ENCODE measurements around the gene LMF1.

Gene LMF1

DNA sequence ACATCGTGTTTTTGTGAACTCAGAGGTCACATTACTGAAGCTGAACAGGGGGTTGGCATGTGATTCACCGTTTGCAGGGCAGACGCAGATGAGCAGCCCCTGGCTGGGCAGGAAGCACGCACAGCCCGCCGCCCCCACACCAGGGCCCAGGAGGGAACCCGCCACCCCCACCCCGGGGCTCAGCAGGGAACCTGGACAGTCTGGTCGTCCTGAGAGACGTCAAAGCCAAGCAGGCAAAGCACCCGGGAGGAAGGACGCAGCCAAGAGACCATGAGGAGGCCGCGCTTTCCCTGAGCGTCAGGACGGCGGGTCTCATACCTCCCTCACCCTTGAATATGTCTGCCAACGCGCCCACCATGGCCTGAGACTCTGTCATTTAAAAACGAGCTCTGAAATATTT lies 60.6 kb downstream of the LMF1 start:
- no peak for DNase-seq

DNA sequence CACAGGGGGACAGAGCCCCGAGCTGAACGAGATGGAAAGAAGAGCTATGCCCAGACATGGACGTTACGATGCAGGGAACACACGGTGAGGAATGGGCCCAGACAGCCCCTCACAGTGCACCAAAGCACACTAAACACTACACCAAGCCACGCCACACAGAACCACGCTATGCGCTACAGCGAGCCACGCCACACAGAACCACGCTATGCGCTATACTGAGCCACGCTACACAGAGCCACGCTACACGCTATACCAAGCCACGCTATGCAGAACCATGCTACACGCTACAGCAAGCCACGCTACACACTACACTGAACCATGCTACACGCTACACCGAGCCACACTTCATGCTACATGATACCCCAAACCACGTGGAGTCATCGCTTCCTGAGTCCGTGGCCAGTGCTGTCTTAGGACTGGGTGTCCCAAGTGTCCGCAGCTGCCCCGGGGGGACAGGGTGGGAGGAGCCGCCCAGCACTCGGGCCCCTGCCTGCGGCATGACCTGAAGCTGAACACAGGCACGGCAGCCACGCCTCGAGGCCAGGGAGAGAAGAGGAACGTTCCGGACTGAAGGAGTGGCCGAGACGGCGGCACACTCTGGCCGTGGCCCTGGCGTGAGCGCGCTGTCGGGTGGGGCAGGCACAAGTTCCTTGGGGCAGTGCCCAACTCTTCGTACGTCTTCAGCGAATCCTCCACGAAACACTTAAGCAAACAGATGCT lies 61.3 kb downstream of the LMF1 start:
- DNase-seq, result no peak

DNA sequence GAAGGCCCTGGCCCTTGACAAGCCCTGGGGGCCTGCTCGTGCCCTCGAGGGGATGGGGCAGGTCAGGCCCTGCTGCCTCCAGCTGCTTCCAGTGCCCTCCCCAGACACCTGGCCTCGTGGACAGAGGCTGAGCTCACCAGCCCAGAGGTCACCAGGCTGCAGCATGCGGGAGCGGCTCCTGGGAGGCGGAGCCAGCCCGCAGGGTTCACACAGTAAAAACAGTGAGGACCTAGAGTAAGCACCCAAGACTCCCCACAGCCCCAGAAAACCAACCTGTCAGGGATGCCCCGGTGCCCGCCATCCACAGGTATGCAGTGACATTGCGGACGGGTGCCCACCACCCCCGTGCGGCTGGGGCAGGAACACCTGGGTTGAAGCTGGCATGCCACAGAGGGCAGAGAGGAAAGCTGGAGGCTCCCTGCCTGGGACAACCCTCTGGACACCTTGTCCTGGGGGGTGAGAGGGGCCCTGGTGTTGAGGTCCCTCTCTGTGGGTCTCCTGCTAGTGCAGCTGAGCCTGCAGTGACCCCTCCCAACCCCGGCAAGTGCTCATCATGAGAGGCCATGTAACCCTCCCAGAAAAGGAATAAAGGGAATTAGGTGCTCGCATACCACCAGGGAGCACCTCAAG lies 62.1 kb downstream of the LMF1 start:
- no peak for DNase-seq

DNA sequence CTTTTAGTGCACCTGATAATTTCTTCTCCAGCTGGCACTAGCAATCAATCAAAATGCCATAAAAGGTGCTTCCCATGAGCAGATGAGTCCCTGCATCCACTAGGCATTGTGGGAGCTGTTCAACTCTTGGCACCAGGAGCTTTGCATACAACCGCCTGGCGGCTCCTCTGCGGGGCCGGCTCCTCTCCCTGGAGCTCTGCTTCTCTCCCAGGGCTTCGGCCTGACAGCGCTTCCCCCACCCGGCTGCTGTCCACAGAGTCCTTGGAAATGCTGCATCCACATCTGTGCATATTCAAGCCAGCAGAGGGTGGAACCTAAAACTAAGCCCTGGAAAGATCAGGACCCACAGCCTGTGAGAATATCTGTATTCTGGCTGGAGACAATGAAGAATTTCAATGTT lies 62.9 kb downstream of the LMF1 start:
- DNase-seq, result no peak

DNA sequence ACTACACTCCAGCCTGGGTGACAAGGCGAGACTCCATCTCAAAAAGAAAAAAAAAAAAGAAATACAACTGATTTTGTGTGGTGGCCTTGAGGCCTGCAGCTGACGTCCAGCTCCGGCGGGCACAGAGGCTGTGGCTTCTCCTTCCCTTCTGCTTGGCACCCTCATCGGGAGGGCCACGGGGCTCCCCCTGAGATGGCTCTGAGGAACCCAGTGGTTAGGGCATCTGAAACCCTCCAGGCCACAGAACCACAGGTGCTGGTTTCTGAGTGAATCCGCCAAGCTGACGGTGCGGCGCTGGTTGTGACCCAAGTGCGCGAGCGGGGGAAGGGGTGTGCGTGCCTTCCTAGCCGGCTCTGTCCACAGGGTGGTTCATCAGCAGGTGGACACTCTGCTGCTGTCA lies 63.4 kb downstream of the LMF1 start:
- DNase-seq, result no peak

DNA sequence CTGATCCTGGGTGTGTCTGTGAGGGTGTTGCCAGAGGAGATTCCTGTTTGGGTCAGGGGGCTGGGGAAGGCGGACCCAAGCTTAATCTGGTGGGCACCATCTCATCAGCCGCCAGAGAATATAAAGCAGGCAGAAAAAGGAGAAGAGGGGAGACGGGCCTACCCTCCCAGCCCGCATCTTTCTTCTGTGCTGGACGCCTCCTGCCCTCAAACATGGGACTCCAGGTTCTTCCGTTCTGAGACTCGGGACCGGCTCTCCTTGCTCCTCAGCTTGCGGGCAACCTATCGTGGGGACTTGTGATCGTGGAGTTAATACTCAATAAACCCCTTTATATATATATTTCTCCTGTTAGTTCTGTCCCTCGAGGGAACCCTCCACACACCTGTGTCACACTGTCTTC lies 64.5 kb downstream of the LMF1 start:
- no peak for DNase-seq

DNA sequence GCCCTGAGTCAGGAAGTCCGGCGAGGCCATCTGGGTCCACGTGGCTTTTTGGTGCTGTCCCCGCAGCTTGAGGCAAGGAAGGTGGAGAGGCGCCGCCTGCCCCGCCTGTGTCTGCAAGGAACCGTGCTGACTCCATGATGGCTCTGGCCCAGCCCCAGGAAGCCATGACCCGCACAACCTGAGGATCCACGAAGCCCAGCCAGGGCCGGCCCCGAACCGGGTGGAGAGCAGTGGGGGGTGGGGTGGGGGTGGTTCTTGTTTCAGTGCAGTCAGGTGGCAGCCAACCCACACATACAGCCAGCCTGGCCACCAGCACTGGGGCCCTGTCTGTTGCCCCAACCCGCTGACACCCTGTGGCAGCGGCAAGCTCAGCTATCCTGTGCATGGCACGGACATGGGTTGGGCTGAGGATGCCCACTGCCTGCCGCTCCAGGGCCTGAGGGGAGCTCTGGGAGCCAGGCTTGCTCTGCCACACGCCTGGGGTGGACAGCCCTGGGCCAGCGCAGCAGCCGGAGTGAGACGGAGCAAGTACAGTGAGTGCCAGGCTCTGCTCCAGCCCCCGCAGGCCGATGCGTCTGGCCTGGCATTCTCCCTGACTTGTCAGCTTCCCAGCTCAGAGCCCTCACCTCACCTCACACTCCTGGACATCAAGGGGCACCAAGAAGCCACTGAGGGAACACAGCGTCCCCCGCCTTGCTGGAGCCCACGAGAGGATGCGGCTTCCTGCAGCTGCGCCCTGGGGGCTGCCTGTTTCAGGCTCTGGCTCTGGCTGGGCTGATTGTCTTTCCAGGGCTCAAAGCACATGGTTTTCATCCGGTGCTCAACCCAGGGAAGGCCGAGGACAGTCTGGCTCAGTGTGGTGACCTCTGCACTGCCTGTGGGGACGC lies 68.8 kb downstream of the LMF1 start:
- no peak for DNase-seq

DNA sequence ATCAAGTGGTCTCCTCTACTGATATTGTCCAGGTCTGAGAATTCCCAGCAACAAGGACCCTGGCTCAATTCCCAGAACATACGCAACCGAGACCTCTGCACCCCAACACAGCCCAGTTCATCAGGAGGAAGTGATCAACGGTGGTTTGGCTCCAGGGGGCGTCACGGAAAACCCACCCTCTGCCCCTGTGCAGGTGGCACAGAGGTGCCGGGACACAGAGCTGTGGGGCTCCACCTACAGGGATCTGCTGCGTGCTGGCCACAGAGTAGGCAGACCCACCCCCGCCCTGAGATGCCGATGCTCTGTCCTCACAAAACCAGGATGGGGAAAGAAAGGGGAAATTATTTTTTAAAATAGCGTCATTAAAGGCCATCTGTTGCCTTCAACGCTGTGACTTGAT lies 69.6 kb downstream of the LMF1 start:
- DNase-seq, result no peak

DNA sequence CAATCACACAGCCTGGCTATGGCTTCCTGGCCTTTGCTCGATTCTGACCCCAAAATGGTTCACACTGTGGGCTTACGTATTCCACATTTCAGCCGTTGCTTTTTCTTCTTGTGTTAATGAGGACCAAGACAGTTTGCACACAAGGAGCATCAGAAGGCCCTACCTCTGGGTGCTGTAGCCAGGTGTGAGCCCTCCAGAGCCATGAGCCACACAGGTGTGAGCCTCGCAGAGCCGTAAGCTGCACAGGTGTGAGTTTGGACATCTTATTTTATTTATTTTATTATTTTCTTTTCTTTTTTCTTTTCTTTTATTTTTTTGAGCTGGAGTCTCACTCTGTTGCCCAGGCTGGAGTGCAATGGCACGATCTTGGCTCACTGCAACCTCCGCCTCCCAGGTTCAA lies 70.6 kb downstream of the LMF1 start:
- DNase-seq, result no peak

DNA sequence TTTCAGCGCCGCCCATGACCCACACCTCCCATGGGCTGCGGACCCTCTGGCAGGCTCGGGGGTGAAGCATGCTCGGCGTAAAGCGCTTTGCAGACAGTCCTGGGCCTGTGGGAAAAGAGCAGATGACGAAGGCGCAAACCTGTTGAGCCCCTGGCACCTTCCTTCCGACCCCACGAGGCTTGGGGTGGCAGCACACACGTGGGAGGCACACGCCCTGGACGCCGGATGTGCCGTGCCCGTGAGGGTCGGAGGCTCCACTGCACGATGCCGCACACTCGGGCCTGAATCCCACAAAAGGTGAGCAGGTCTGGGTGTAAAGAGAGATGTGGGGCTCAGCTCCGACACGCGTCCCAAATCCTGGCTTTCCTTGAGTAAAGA lies 71.1 kb downstream of the LMF1 start:
- DNase-seq, result no peak

DNA sequence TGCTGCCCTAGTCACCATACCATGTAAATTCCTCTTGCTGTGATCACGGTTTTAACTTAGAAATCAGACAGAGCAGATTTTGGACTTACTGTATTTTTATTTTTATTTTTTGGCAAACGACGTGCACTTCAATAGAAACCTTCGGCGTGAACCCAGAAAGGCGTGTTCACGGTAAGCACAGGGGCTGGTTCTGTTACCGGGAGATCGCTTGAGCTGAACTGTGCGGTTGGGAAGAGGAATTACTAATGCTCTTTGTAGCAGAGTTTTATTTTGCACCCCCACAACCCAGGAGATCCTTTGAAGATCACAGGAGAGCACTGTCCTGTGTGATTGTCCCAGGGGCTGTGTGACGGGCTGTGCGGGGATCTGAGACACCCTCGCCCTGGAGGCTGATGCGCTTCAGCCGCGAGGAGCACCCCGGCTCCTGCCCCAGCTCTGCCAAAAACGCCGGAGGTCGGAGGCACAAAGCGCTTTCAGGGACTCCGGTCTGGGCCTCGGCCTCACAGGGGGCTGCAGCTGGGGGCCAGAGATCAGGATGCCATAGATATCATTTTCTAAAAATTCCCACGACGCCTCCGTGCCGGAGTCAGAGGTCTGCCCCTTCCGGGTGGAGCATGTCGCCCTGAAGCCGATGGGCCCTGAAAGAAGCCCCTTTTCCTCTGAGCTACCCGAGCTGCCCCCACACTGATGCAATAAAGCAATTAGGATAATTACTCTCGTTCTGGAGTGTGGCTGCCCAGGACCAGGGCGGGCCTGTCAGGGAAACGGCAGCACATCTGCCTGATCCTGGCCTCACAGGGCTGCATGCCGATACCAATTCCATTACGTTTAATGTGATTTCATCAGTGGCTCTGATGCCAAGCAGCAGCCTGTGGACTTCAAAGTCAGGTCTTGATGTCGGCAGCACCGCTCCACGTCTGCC lies 71.8 kb downstream of the LMF1 start:
- DNase-seq, result no peak

DNA sequence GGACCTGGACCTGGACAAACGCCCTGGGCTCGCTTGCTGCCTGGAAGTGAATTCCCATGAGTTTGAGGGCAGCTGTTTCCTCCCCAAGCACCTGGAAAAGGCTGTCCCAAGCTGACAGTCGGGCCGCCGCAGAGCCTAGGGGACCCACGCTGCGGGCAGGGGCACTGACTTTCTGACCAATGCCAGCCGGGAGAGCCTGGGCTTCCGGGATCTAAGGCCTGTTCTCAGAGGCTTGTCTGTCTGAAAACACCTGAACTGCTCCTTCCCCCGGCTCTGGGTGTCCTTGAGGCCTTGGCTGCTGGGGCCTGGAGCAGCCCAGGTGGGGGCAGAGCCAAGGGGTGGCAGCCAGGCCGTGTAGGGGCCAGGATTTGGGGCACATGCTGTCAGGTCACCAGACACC lies 72.6 kb downstream of the LMF1 start:
- no peak for DNase-seq

DNA sequence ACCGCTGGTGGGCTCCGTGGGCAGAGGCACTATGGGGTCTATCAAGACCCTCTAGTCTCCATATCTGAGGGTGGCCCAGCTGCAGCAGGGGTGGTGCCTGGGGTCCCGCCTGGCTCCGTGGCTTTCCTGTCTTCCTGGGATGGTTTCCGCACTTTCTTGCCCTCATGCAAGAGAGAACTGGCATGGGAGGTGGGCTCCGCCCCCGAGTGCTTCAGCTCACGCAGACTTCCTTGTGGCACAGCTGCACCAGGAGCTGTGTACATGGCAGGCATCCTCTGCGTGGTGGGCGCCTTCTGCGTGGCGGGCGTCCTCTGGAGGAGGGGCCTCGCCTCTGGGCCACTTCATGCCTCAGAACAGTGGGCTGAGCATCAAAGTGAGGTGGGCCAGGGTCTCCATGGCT lies 73.1 kb downstream of the LMF1 start:
- no peak for DNase-seq

DNA sequence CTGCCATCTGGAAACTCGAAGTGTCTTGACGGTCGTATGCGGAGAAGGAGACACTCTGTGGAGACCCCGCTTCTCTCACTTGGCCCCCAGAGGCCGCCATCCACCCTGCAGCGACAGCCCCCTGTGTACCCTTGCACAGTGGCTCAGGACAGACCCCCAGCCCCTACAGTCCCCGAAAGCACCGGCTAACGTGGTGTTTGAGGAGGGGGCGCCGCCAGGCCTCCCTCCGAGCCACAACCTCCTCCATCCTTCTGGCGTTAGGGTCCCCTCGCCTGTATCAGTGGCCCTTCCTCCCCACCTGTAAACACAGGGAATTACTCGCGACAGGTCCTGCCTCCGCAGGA lies 73.6 kb downstream of the LMF1 start:
- DNase-seq, result no peak

DNA sequence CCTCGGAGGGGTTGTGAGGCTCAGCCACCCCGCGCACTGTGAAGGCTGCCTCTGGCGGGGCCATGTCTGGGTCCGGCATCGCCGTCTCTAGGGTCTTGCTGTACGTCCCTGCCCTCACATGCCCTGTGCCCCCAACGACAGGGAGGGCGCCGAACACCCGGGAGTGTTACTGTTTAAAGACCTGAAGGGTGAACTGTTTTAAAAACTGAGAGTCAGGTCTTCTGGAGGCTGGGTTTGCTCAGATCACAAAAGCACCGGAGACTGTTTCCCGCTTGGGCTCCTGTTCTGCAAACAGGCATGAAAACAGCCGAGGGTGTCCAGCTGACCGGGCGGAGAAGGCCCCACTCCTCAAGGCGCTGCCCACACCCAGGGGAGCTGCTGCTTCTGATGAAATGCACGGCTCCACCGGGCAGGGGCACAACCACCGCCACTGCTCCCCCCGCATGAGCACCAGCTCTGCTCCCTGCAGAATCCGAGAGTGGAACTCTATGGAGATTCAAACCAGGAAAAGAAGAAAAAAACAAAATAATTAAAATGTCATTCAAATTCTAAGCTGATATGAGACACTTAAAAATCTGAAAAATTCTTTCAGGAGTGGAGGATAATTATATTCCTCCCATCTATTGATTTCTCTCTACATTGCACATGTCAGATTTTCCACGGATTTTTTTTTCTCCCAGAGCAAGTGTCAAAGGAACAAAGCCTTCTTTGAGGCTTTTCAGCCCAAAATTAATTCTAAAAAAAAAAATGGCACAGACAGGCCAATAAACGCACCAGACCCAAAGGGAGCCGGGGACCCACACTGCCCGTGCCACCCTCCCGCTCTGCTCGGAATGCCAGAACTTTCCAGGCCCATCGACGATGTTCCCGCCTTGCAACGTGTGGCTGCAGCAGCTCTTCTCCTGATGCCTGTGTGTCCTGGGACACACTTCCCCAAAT lies 74.3 kb downstream of the LMF1 start:
- no peak for DNase-seq

DNA sequence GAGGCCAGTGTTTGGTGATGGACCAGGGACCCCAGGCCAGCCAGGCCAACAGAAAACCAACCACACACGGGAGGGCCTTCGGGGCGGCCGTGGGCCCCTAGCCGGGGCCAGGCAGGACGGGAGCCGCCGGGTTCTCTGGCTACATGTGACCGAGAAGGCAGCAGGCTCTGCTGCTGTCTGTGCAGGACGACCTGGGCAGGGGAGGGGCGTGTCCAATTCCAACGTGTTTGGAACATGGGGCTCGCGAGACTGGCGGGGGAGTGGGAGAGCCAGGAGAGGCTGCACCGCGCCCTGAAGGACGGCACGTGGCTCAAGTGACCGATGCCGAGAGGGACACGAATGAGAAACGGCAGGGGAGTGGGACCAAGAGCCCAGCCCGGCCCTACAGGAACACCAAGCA lies 75.4 kb downstream of the LMF1 start:
- no peak for DNase-seq

DNA sequence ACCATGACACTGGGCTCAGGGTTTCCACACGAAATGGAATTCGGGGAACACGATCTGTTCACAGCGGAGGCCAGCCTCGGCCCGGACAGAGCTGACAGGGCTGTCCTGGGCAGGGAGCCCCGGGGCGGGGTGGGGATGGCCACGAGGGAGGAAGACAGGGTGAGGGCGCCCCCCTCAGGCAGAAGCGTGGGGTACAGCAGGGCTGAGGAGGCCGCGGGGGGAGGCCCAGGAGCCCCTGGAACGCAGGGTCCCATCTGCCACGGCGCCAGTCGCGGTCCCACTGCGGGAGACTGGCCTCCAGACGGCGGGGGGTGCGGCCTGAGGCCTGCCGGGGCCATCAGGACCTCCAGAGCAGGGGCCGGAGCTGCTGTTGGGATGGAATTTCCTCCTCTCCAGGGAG lies 75.9 kb downstream of the LMF1 start:
- DNase-seq, result no peak

DNA sequence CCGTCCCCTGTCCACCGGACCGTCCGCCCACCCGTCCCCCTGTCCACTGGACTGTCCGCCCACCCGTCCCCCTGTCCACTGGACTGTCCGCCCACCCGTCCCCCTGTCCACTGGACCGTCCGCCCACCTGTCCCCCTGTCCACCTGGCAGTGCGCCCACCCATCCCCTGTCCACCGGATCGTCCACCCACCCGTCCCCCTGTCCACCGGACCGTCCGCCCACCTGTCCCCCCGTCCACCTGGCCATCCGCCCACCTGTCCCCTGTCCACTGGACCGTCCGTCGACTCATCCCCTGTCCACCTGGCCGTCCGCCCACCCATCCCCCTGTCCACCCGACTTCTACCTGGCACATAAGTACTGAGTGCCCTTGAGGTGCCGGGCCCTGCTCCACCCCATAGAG lies 76.6 kb downstream of the LMF1 start:
- DNase-seq, result no peak

DNA sequence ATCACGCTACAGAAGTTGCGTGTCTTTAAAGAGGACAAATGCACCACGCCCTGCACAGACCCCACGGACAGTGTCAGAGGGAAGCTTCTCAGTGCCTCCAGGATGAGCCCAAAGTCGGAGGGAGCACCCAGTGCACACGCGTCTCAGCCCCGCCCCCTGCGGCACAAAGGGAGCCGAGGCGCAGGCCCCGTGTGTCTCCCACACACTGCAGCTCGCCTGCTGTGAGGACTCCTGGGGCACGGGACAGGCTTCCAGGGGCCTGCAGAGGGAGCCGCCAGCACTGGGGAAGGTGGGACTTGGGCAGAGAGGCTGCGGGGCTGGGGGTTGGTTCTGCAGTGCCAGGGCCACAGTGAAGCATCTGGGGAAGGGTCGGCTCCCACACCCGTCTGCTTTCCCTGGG lies 77.4 kb downstream of the LMF1 start:
- DNase-seq, result no peak

DNA sequence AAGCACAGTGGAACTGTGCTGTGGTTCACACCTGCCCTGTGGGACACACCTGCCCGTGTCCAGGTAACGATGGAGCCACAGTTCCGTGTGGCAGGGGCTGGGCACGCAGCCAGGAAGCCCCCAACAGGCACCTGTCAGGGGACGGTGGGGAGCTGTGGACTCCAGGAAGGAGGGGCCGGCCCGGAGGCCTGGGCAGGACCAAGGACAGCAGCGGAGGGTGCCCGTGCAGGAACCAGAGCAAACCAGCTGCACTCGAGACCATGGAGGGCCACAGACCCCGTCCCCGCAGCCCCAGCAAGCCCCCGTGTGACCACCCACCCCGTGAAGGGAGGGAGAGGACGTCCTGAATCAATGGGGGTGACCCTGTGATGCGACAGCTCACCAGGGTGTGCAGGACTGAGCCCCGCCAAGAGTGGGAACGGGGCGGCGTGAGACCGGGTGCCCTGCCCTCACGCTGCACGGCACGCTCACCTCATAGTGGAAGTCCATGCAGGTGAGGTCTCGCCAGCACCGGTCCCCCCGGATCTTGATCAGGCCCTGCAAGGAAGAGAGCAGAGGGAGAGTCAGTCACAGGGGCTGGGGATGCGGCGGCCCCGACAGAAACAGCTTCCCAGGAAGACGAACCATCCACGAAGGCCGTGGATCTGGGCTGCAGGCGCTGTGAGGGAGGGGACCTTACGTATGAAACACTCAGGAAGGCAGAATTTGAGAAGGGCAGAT lies 78.1 kb downstream of the LMF1 start:
- no peak for DNase-seq

DNA sequence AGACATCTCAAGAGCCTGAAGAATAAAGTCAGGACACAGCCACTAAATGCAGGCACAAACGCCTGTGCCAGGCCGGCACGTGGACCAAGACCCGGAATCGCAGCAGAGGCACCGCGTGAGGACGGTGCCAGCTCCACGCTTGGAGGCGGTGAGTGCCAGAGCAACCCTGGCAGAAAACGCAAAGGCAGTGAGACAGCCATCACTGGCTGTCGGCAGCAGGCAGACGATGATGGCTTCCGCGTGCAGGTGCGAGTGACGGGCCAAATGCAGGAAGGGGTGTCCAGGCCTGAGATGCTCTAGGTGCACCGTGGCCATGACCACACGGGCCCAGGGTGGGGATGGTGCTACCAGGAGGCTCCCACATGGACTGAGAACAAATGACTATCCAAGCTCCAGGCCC lies 78.8 kb downstream of the LMF1 start:
- no peak for DNase-seq
